Measurements from ENCODE around the gene ZFYVE28.
A peak's percentile ranks its signal among the peaks of the same experiment; 100 is the strongest.

Gene ZFYVE28

GRCh38 chr4:2365054-2365912, 53.2 kb downstream of the ZFYVE28 start:
- no peak for DNase-seq

- DNase-seq: peak; percentile 73
Measured at GRCh38 chr4:2364654-2365053, 53.8 kb downstream of the ZFYVE28 start.

- no peak for DNase-seq
Measured at GRCh38 chr4:2363951-2364653, 54.3 kb downstream of the ZFYVE28 start.

DNA sequence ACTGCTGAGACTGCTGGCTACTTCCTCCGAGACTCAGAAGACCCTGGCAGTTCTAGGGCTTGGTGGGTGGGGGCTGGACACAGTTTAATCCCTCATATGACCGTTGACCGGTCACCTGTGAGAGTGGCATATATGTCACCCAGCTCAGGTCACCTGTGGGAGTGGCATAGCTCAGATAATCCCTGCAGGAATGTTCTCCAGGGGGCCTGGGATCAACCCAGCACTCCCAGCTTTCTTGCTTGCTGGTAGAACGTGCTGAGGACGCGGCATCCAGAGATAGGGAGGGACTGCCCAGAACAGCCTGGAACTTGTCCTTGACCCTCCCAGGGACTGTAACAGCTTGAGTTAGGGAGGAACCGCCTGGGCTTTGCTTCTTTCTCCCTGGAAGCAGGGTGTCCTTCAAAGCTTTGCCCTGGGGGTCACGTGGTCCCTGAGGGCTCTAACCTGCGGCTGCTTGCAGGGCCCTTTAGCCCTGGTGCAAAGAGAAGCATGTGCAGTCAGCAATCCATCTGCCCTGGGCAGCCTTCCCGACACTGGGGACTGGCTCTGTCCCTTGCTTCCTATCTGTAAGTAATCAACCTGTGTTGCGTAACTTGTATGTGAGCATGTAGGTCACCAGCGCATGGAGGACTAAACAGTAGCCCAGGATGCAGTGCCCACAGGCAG, 55.3 kb downstream of the ZFYVE28 start:
- DNase-seq: no peak

DNA sequence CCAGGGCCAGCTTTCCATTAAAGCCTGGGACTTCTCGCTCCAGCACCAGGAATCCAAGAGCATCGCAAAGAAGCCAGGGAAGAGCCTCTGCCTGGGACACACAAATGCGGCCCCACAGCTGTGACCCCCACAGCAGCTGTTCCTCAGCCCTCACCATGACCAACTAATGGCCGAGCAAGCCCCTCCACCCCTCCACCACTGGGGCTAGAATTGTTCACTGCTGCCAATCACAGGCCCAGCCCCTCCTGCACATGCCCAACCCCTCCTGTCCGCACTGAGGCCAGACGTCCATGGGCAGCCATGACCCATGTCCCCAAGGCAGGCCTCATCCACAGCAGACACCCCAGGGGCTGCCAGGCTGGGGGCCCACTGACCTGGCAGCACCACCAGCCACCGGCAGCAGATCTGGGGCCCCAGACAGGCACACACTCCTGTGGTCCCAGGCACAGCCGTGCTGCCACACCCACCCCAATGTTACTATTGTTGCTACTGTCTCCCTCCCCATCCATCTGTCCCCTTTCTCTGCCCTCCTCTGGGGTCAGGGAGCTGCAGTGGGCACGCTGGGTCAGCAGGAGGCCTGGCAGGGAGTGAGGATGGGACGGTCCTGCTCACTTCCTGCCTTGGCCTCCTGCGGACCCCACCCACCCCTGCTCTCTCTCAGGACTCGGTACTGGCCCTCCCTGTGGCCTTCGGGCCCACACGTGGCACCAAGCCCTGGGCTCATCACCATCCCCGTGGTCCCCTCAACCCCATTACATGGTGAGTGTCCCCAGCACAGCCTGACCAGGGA, 56.0 kb downstream of the ZFYVE28 start:
- no peak for DNase-seq

GRCh38 chr4:2361366-2362265, 56.8 kb downstream of the ZFYVE28 start:
- DNase-seq: no peak

GRCh38 chr4:2360396-2360730, 58.1 kb downstream of the ZFYVE28 start:
- no peak for DNase-seq

GRCh38 chr4:2359591-2360395, 58.7 kb downstream of the ZFYVE28 start:
- no peak for DNase-seq

DNA sequence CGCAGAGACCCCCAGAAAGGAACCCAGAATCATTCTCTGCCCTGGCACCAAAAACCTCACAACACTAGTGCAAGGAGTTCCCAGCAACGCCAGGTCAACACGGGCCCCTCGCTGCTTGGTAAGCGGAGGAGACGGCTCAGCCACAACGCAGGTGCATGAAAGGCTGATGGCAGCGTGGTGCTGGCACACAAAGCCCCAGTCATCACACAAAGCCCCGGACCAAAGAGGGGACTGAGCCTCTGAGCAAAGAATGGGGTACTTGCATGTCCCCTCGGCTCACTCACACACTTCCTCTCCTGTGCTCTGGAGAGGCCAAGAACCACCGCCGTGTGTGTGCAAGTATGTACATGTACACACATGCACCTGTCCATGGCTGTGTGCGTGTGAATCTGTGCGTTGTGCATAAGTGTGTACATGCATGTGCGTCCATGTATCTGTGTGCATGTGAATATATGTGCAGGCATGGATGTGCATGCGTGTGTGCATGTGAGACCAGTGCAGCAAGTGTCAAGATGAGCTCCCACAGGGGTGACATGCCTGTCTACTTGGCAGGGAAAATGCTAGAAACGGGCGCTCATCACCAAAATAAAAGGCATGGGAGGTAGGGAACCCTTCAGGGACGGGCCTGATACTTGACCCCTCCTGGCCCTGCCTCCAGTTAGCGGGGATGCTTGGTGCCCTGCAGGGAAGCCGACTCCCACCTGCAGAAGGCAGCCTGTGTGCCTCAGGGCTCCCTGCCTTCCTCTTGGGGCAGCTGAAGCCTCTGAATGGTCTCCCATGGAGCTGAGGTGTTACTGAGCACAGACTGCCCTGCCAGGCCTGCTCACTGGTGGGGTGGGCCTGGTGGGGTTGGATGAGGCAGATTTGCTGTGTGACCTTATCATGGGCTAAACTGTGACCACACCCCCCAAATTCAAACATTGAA, 60.4 kb downstream of the ZFYVE28 start:
- DNase-seq: no peak

GRCh38 chr4:2356123-2357069, 62.0 kb downstream of the ZFYVE28 start:
- no peak for DNase-seq

- DNase-seq: no peak
Measured at GRCh38 chr4:2354760-2355159, 63.7 kb downstream of the ZFYVE28 start.

- no peak for DNase-seq
Measured at GRCh38 chr4:2354118-2354517, 64.3 kb downstream of the ZFYVE28 start.

- DNase-seq: no peak
Measured at GRCh38 chr4:2353222-2354107, 65.0 kb downstream of the ZFYVE28 start.

DNA sequence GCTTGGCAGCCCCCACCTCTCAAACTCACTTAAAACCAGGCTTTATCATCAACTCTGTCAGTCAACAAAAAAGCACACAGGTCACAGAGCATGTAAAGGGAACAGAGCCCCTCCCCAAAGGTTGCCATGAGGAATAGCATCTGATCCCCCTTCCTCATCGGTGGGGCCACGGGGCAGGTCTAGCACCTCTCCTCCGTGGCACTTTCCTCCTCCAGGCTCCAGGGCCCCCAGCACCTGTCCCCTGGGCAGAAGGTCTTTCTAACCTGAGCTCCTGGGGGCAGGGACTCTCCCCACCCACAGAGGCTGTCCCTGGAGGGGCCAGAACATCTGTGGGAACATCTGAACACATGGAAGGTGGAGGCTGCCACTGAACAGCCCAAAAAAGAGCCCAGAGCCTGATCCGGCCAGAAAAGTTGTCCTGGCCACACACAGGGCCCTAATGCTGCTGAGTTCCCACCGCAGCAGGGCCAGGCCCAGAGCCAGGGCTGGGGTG, 65.7 kb downstream of the ZFYVE28 start:
- no peak for DNase-seq

GRCh38 chr4:2352171-2352570, 66.3 kb downstream of the ZFYVE28 start:
- no peak for DNase-seq

DNA sequence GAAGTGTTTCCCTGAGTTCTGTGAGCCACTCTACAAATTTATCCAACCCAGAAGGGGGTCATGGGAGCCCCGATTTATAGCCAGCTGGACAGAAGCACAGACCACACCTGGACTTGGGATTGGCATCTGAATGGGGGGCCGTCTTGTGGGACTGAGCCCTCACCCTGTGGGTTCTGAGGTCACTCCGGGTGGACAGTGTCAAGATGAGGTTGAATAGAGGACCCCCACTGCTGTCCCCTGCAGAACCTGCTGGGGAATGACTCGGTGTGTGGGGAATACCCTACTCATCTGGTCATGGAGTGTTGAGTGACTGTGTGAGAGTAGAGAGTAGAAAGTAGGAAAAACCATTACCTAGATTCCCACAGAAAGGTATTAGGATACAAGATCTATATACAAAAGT, 67.5 kb downstream of the ZFYVE28 start:
- no peak for DNase-seq

GRCh38 chr4:2348786-2349185, 69.7 kb downstream of the ZFYVE28 start:
- DNase-seq: no peak
